Peyer's patch (tissue), 4 donors: ENCODE results near the gene SEC14L2.

Source experiments
- POLR2A ChIP-seq, 2 donors: fragments of 450-650 bp; IDR thresholded peaks; one replicate each; pipeline ENCODE4 v1.5.1; 2017; ENCODE audit warnings: antibody characterized with exemption in 2 of 2, mild to moderate bottlenecking in 2 of 2, moderate library complexity in 2 of 2
- TF ChIP-seq, protein P1 (sequence below), 6 experiments: fragments of 450-650 bp in 4 of 6; fragments of 200-600 bp in 2 of 6; sonication (generic) in 1 of 6; IDR thresholded peaks; one replicate each; pipeline ENCODE4 v1.5.1; 2017 to 2019; ENCODE audit warnings: antibody characterized with exemption in 6 of 6, mild to moderate bottlenecking in 3 of 6, moderate library complexity in 1 of 6

DNA sequence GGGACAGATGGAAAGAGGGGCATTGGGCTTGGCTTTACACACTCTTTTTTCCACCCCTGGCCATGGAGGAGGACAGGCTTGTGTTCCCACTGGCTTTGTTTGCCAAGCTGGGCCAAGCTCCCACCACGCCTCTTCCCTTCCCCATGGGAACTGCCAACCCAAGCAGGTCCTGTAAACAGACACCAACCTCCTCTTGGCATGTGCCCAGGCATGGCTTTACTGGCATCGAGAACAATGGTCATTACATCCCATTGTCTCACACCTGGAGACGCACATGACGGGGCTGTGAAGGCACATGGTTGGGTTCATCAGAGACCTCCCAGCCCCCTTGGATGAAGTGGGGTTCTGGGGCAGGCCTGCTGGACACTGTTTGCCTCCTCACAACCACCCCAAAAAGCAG is 63.3 kb downstream of the SEC14L2 start:
- TF ChIP-seq, protein P1, sequence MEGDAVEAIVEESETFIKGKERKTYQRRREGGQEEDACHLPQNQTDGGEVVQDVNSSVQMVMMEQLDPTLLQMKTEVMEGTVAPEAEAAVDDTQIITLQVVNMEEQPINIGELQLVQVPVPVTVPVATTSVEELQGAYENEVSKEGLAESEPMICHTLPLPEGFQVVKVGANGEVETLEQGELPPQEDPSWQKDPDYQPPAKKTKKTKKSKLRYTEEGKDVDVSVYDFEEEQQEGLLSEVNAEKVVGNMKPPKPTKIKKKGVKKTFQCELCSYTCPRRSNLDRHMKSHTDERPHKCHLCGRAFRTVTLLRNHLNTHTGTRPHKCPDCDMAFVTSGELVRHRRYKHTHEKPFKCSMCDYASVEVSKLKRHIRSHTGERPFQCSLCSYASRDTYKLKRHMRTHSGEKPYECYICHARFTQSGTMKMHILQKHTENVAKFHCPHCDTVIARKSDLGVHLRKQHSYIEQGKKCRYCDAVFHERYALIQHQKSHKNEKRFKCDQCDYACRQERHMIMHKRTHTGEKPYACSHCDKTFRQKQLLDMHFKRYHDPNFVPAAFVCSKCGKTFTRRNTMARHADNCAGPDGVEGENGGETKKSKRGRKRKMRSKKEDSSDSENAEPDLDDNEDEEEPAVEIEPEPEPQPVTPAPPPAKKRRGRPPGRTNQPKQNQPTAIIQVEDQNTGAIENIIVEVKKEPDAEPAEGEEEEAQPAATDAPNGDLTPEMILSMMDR (IDR thresholded peaks at IDR 0.05), result no peak
- TF ChIP-seq POLR2A (IDR thresholded peaks at IDR 0.05), result no peak
